Measurements from ENCODE around the gene KCNH1.

Gene KCNH1

GRCh38 chr1:211133836-211134669 is at the start of gene KCNH1:
TSS of gene KCNH1 (minus strand) at chr1:211134148. CDS start at chr1:211133945, 203 bp downstream.
- peak; percentile 59 to 73 for DNase-seq (ENCODE audit: low read depth in 2 of 2)

DNA sequence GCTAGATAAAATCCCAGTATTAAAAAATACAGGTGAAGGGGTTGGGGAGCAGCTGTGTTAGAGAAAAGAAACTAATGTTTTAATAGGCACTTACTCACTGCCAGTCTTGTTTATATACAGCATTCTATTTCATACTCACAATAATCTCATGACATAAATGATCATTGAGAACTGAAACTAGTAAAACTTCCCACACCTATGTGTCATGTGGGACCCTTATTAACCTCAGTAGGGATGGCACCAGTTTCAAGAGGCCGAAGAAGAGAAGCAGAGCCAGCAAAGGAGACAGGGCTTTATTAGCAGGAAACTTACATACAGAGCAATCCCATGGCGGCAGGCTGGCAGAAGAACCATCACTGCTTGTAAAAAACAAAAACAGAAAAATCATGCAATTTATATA is 48.8 kb upstream of the KCNH1 start:
- DNase-seq (ENCODE audit: low read depth in 2 of 2), result no peak

GRCh38 chr1:211174375-211174774 is 40.4 kb upstream of the KCNH1 start:
- no peak for DNase-seq (ENCODE audit: low read depth in 2 of 2)

GRCh38 chr1:211172657-211173056 is 38.7 kb upstream of the KCNH1 start:
- DNase-seq (ENCODE audit: low read depth in 2 of 2), result no peak

GRCh38 chr1:211169353-211169752 is 35.4 kb upstream of the KCNH1 start:
- DNase-seq (ENCODE audit: low read depth in 2 of 2), result no peak

DNA sequence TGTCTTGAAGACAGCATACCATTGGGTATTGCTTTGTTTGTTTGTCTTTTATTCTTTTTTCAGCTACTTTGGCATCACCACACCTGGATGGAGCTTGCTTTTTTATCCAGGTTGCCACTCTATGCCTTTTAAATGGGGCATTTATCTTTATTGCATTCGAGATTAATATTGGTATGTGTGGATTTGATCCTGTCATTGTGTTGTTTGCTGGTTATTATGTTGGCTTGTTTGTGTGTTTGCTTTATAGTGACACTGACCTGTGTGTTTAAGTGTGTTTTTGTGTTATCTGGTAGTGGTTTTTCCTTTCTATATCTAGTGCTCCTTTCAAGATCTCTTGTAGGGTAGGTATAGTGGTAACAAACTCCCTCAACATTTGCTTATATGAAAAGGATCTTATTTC is 24.9 kb upstream of the KCNH1 start:
- DNase-seq (ENCODE audit: low read depth in 2 of 2), result no peak

DNA sequence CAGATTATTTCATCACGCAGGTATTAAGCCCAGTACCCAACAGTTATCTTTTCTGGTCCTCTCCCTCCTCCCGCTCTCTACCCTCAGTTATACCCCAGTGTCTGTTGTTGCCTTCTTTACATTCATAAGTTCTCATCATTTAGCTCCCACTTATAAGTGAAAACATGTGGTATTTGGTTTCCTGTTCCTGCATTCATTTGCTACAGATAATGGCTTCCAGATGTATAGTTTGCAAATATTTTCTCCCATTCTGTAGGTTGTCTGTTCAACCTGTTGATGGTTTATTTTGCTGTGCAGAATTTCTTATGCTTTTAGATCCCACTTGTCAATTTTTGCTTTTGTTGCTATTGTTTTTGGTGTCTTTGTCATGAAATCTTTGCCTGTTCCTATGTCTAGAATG is 21.1 kb upstream of the KCNH1 start:
- no peak for DNase-seq (ENCODE audit: low read depth in 2 of 2)

DNA sequence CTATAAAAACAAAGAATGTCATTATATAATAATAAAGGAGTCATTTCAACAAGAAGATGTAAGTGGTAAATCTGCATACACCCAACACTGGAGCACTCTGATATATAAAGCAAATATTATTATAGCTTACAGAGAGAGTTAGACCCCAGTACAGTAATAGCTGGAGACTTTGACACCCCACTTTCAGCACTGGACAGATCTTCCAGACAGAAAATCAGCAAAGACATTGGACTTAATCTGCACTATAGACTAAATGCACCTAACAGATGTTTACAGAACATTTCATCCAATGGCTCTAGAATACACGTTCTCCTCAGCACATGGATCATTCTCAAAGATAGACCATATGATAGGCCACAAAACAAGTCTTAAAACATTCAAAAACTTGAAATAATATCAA is 20.0 kb upstream of the KCNH1 start:
- no peak for DNase-seq (ENCODE audit: low read depth in 2 of 2)

DNA sequence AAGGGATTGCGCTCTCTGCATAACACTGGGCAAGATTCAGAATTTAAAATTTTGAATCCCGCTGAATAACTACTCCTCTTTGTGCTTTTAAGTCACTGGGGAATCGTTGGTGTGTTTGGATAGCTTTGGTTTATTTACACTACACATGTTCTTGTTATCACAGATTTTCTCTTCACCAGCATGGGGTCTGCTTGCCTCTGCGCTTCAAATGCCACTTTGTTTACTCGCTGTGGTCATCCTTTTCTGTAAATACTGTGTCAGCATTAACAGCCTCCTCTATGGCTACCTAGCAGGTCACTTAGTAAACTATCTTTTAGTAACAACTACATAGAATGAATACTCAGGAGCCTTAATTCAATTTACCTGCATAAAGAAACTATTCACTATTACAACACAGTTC is 14.4 kb upstream of the KCNH1 start:
- no peak for DNase-seq (ENCODE audit: low read depth in 2 of 2)

GRCh38 chr1:211145944-211146343 is 12.0 kb upstream of the KCNH1 start:
- no peak for DNase-seq (ENCODE audit: low read depth in 2 of 2)

- DNase-seq (ENCODE audit: low read depth in 2 of 2), result no peak
Measured at GRCh38 chr1:211135342-211135950, 1.5 kb upstream of the KCNH1 start.

DNA sequence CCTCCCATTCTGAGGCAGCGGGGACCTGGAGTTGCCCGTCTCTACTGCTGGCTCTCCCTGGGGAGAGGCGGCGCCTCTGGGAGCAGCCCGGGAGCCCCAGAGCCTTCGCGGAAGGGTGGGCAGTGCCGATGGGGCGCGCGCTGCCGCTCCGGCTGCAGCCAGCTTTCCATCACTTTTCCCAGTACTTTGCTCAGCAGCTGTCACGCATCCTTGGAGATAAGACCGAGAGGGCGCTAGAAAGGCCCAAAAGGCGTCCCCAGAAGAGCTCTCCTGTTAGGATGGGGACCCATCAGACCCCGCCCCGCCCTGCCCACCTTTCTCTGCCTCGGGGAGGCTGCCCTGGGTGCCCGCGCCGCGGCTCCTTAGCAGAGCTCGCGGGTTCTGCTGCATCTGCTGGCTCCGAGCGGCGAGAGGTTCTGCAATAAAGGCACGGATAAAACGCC is 534 bp downstream of the KCNH1 start:
- peak in 1 of 2 donors; percentile 17 for DNase-seq (ENCODE audit: low read depth in 2 of 2)

GRCh38 chr1:211132721-211133392 is 1.1 kb downstream of the KCNH1 start:
- no peak for DNase-seq (ENCODE audit: low read depth in 2 of 2)

DNA sequence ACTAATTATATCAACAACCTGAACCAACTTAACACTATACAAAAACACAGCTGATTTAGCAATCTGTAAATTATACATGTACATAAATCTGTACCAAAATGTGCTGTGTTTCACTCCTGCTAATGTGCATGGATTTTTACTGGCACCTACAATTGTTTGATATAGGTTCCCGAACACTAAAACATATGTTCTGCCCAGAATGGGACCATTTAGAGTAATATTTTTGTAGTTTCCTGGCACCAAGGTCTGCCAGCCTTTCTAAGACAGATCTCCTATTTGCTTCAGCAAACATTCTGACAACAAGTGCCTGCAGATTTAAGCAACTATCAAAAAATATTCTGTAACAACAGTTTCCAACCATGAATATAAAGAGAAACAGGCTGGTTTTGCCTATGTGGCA is 4.2 kb downstream of the KCNH1 start:
- DNase-seq (ENCODE audit: low read depth in 2 of 2), result no peak

GRCh38 chr1:211127166-211127565 is 6.8 kb downstream of the KCNH1 start:
- DNase-seq (ENCODE audit: low read depth in 2 of 2), result no peak

- no peak for DNase-seq (ENCODE audit: low read depth in 2 of 2)
Measured at GRCh38 chr1:211126622-211127021, 7.3 kb downstream of the KCNH1 start.

DNA sequence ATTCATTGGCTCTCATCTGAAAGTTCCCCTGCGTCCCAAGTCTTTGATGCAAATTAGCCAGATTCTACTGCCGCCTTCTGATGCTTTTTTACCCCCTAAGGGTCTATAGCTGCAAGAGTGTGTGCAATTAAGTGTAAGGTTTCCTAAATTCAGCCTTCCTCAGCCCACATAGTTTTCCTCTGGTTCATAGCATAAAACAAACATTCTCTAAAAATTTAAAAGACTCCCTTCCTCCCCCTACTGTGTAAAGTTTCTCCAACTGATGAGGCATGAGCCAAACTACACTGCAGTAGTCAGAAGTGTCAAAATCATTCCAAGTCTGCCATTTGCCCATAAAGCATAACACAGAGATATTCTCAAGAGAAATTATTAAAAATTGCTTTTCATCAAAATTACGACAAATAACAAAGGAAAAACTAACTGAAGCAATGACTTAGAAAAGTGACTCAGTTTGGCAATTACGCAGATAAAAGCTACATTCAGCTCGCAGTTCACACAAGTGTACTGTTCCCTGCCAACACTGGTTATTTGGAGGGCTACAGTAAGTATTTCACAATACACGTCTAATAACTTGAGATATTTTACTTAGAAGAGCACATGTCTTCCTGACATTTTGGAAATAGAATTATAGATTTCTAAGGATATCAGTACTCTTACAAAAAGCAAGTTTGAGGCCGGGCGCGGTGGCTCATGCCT is 15.4 kb downstream of the KCNH1 start:
- no peak for DNase-seq (ENCODE audit: low read depth in 2 of 2)

- DNase-seq (ENCODE audit: low read depth in 2 of 2), result no peak
Measured at GRCh38 chr1:211114446-211114845, 19.5 kb downstream of the KCNH1 start.

DNA sequence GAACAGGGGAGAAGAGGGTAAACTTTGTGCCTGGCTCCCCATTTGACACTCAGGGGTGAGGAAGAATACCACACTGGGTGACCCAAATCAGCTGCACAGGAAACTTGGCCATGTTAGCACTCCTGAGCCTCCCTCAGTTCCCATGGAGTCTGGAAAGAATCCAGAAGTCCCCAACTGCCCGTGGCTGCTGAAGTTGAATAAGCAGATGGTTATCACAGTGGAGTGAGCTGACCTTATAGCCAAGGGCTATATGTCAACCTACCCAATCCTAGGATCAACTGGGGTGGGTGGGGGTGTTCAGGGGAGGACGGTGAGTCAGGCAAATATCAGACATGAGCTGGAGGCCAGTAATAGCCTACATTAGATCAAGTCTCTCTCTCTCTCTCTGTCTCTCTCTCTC is 20.4 kb downstream of the KCNH1 start:
- no peak for DNase-seq (ENCODE audit: low read depth in 2 of 2)

DNA sequence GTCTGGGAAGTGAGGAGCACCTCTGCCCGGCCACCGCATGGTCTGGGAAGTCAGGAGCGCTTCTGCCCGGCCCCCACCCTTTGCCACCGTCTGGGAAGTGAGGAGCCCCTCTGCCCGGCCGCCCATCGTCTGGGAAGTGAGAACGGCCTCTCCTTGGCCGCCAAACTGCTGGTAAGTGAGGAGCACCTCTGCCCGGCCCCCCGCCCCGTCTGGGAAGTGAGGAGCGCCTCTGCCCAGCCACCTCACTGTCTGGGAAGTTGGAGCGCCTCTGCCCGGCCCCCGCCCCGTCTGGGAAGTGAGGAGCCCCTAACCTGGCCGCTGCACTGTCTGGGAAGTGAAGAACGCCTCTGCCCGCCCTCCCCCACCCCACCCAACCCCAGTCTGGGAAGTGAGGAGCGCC is 22.6 kb downstream of the KCNH1 start:
- no peak for DNase-seq (ENCODE audit: low read depth in 2 of 2)

DNA sequence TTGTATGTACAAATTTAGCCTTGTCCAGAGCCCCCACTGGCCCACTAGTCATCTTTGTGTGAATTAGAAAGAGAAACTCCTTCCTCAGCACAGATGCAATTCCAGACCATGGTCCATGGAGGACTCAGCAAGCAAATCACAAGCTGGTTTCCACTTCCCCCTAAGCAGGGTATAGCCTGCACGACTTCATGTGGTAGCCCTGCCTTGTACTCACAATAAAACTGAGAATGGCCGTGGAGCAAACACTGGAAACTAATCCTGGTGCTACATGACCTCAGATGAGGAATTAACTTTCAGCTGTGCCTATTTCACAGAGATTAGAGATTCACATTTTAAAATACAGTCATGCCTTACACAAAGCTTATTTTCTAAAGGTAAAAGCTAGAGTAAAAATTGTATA is 32.5 kb downstream of the KCNH1 start:
- no peak for DNase-seq (ENCODE audit: low read depth in 2 of 2)

- DNase-seq (ENCODE audit: low read depth in 2 of 2), result no peak
Measured at GRCh38 chr1:211099393-211099792, 34.6 kb downstream of the KCNH1 start.
